IPS-18a (cell line): ENCODE results near the gene DHX58.

Experiments used
- H3K27ac ChIP-seq: one replicate; pipeline ENCODE4 v1.5.1; 2013; ENCODE audit warnings: low read length
- H3K27me3 ChIP-seq: one replicate; pipeline ENCODE4 v1.6.1; 2013; ENCODE audit warnings: mild to moderate bottlenecking, low read length; ENCODE audit not compliant: control insufficient read depth, insufficient read depth
- H3K36me3 ChIP-seq: one replicate; pipeline ENCODE4 v1.6.1; 2013; ENCODE audit warnings: low read depth, low read length; ENCODE audit not compliant: control insufficient read depth
- H3K4me1 ChIP-seq: one replicate; pipeline ENCODE4 v1.6.1; 2013; ENCODE audit warnings: low read depth, low read length; ENCODE audit not compliant: control insufficient read depth
- H3K4me3 ChIP-seq: one replicate; pipeline ENCODE4 v1.5.1; 2013; ENCODE audit warnings: low read length
- H3K9ac ChIP-seq: one replicate; pipeline ENCODE4 v1.6.1; 2013; ENCODE audit warnings: mild to moderate bottlenecking, low read length, moderate library complexity
- H3K9me3 ChIP-seq: one replicate; pipeline ENCODE4 v1.6.1; 2013; ENCODE audit warnings: low read depth, low read length; ENCODE audit not compliant: control insufficient read depth

DHX58 gene

GRCh38 chr17:42138749-42139492 is 26.4 kb upstream of the DHX58 start:
- H3K9me3 ChIP-seq: no peaks in the 10 kb centered on the region
- no peaks in the 10 kb centered on the region for H3K4me1 ChIP-seq
- peaks cover 3% of the 10 kb centered on the region for H3K36me3 ChIP-seq
- no peaks in the 10 kb centered on the region for H3K27me3 ChIP-seq
- H3K4me3 ChIP-seq: no peak overlapping the region
- H3K27ac ChIP-seq: no peak overlapping the region
- H3K9ac ChIP-seq: no peak overlapping the region

GRCh38 chr17:42136654-42137051 is 24.1 kb upstream of the DHX58 start:
- H3K9ac ChIP-seq: no peak overlapping the region
- H3K36me3 ChIP-seq: no peaks in the 10 kb centered on the region
- H3K9me3 ChIP-seq: no peaks in the 10 kb centered on the region
- peaks cover 3% of the 10 kb centered on the region for H3K4me1 ChIP-seq
- no peaks in the 10 kb centered on the region for H3K27me3 ChIP-seq
- no peak overlapping the region for H3K27ac ChIP-seq
- no peak overlapping the region for H3K4me3 ChIP-seq

GRCh38 chr17:42135664-42136653 is 23.4 kb upstream of the DHX58 start:
- H3K27me3 ChIP-seq: no peaks in the 10 kb centered on the region
- no peak overlapping the region for H3K9ac ChIP-seq
- H3K4me3 ChIP-seq: no peak overlapping the region
- H3K9me3 ChIP-seq: no peaks in the 10 kb centered on the region
- H3K27ac ChIP-seq: no peak overlapping the region
- H3K4me1 ChIP-seq: peaks cover 3% of the 10 kb centered on the region
- H3K36me3 ChIP-seq: no peaks in the 10 kb centered on the region

GRCh38 chr17:42135151-42135550 is 22.6 kb upstream of the DHX58 start:
- Histone ChIP-seq H3K4me1 (peaks cover 3% of the 10 kb centered on the region), H3K27me3 (no peaks in the 10 kb centered on the region), H3K9ac (no peak overlapping the region), H3K4me3 (no peak overlapping the region), H3K27ac (no peak overlapping the region), H3K9me3 (no peaks in the 10 kb centered on the region), H3K36me3 (no peaks in the 10 kb centered on the region)

- no peak overlapping the region for H3K4me3 ChIP-seq
- H3K27ac ChIP-seq: no peak overlapping the region
- H3K9ac ChIP-seq: no peak overlapping the region
Measured at GRCh38 chr17:42133461-42134041, 21.0 kb upstream of the DHX58 start.

GRCh38 chr17:42132941-42133340 is 20.4 kb upstream of the DHX58 start:
- H3K9ac ChIP-seq: no peak overlapping the region
- peaks cover 21% of the 10 kb centered on the region for H3K36me3 ChIP-seq
- no peak overlapping the region for H3K27ac ChIP-seq
- no peaks in the 10 kb centered on the region for H3K9me3 ChIP-seq
- peaks cover 3% of the 10 kb centered on the region for H3K4me1 ChIP-seq
- H3K4me3 ChIP-seq: no peak overlapping the region
- H3K27me3 ChIP-seq: no peaks in the 10 kb centered on the region

More at GRCh38 chr17:42133461-42134041, 21.0 kb upstream of the DHX58 start:
- H3K27me3 ChIP-seq: no peaks in the 10 kb centered on the region
- H3K4me1 ChIP-seq: peaks cover 3% of the 10 kb centered on the region
- H3K36me3 ChIP-seq: peaks cover 15% of the 10 kb centered on the region
- H3K9me3 ChIP-seq: no peaks in the 10 kb centered on the region

- Histone ChIP-seq H3K4me1 (peaks cover 3% of the 10 kb centered on the region), H3K9me3 (no peaks in the 10 kb centered on the region), H3K4me3 (no peak overlapping the region), H3K9ac (no peak overlapping the region), H3K27ac (no peak overlapping the region), H3K27me3 (no peaks in the 10 kb centered on the region), H3K36me3 (peaks cover 24% of the 10 kb centered on the region)
Measured at GRCh38 chr17:42131981-42132432, 19.5 kb upstream of the DHX58 start.

- Histone ChIP-seq H3K27me3 (no peaks in the 10 kb centered on the region), H3K27ac (no peak overlapping the region), H3K4me3 (no peak overlapping the region), H3K36me3 (peaks cover 29% of the 10 kb centered on the region), H3K9me3 (no peaks in the 10 kb centered on the region), H3K4me1 (peaks cover 3% of the 10 kb centered on the region), H3K9ac (no peak overlapping the region)
Measured at GRCh38 chr17:42131232-42131631, 18.7 kb upstream of the DHX58 start.

- H3K27ac ChIP-seq: no peak overlapping the region
- no peaks in the 10 kb centered on the region for H3K27me3 ChIP-seq
- peaks cover 37% of the 10 kb centered on the region for H3K36me3 ChIP-seq
- H3K4me1 ChIP-seq: peaks cover 3% of the 10 kb centered on the region
- no peak overlapping the region for H3K4me3 ChIP-seq
- no peaks in the 10 kb centered on the region for H3K9me3 ChIP-seq
- no peak overlapping the region for H3K9ac ChIP-seq
Measured at GRCh38 chr17:42130310-42130936, 17.9 kb upstream of the DHX58 start.

GRCh38 chr17:42129109-42129837 is 16.8 kb upstream of the DHX58 start:
- Histone ChIP-seq H3K4me3 (no peak overlapping the region), H3K9ac (no peak overlapping the region), H3K9me3 (no peaks in the 10 kb centered on the region), H3K27me3 (no peaks in the 10 kb centered on the region), H3K36me3 (peaks cover 41% of the 10 kb centered on the region), H3K4me1 (peaks cover 3% of the 10 kb centered on the region), H3K27ac (no peak overlapping the region)
